RPMI7951 (cell line): Measurements from ENCODE around the gene GATAD2B. TPM values are rescaled to one million over a fixed set of nuclear protein-coding genes. Genes with fewer than 3 reads are reported as not detected.
"Not testable (repeated sequence)": the region's sequence is repeated elsewhere in the genome, so short reads cannot be mapped to it uniquely, and the experiment has no call there.

Experiments
- DNase-seq: peaks from one replicate; pipeline ENCODE4 v3.0.0-alpha.2; 2012; ENCODE audit warnings: low read depth
- total RNA-seq: library from RNA; depleted of rRNA; stranded (reverse); fragments of >200 nt; shearing (Covaris generic); gene quantifications from 2 replicates; pipeline ENCODE4 v1.2.3, GENCODE V29; 2014

The GATAD2B gene
- total RNA-seq, 1 experiment from 2014 or later, result 7.3 TPM

DNA sequence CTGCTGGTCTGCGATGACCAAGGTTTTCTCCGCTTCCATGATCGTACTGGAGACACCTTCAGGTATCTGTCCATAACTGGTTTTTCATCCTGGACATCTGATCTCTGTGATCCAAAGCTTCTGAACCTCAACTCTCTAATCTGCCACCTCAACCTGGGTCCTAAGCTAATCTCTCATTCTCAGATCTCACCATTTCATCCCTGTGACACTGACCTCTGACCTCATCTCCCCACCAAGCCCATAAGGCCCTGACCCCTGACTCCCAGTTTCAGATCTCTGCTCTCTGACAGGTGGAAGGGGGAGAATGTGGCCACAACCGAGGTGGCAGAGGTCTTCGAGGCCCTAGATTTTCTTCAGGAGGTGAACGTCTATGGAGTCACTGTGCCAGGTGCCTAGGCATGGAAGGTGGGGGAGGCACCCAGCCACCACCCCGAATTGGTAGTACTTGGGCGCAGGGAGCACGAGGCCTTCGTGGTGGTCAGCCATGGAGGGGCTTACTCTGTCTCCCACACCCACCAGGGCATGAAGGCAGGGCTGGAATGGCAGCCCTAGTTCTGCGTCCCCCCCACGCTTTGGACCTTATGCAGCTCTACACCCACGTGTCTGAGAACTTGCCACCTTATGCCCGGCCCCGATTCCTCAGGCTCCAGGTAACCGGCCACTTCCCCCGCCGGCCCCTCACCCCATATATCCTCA lies 143.8 kb downstream of the GATAD2B start:
- DNase-seq, result no peak

DNA sequence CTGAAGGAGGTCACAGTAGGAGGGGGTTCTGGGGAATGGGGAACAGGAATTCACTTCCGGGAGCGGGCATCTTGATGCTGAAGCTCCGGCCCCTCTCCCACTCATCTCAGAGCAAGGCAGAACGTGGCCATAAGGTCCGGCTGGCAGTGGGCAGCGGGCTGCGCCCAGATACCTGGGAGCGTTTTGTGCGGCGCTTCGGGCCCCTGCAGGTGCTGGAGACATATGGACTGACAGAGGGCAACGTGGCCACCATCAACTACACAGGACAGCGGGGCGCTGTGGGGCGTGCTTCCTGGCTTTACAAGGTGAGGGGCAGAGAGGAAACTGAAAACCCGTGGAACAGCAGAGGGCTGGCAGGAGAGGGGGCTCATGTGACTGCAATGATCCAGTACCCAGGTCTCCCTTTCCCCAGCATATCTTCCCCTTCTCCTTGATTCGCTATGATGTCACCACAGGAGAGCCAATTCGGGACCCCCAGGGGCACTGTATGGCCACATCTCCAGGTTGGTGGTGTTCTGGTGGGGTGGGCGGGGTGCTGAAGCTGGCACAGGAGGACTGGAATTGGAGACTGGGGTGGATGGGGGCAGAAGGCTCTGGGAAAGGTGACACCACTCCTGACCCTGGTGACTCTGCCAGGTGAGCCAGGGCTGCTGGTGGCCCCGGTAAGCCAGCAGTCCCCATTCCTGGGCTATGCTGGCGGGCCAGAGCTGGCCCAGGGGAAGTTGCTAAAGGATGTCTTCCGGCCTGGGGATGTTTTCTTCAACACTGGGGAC lies 144.5 kb downstream of the GATAD2B start:
- DNase-seq, result no peak

DNA sequence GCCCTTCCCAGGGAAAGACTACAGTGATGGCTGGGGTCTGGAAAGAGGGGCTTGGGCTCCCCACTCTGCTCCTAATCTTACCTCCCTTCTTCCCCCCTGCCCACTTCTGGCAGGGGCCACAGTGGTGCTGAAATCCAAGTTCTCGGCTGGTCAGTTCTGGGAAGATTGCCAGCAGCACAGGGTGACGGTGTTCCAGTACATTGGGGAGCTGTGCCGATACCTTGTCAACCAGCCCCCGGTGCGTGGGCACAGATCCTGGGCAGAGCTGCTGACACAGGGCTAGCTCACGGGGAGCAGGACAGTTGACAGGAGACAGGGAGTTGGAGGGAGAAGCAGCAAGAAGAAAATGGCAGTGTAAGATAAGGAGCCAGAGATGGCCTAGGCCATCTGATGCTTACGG lies 145.1 kb downstream of the GATAD2B start:
- no peak for DNase-seq

DNA sequence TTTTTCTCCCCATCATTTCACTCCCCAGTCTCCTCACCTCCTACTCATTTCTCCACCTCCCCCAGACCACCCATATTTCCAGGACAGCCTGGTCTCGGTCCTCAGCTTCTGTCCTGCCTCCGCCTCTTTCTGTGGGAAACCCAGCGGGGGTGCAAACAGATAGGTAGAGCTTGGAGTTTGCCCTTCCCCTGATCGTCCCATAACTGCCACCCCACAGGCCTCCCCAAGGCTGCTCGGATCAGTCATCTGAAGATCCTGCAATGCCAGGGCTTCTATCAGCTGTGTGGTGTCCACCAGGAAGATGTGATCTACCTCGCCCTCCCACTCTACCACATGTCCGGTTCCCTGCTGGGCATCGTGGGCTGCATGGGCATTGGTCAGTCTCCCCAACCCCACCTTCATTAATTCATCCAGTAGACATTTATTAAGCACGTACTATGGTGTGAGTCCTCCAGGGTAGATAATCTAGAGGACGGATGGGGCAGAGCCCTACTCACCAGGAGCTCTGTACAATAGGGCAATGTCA lies 145.9 kb downstream of the GATAD2B start:
- no peak for DNase-seq

DNA sequence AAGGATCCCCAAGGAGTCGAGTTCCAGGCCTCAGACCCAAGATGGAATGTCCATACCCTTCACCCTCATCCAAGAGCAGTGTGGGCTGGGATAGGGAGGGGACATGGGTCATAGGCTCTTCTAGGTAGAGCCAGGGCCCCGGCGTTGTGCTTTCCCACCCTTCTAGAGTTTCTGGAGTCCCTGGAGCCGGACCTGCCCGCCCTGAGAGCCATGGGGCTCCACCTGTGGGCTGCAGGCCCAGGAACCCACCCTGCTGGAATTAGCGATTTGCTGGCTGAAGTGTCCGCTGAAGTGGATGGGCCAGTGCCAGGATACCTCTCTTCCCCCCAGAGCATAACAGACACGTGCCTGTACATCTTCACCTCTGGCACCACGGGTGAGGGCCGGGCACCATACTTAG lies 146.4 kb downstream of the GATAD2B start:
- no peak for DNase-seq

DNA sequence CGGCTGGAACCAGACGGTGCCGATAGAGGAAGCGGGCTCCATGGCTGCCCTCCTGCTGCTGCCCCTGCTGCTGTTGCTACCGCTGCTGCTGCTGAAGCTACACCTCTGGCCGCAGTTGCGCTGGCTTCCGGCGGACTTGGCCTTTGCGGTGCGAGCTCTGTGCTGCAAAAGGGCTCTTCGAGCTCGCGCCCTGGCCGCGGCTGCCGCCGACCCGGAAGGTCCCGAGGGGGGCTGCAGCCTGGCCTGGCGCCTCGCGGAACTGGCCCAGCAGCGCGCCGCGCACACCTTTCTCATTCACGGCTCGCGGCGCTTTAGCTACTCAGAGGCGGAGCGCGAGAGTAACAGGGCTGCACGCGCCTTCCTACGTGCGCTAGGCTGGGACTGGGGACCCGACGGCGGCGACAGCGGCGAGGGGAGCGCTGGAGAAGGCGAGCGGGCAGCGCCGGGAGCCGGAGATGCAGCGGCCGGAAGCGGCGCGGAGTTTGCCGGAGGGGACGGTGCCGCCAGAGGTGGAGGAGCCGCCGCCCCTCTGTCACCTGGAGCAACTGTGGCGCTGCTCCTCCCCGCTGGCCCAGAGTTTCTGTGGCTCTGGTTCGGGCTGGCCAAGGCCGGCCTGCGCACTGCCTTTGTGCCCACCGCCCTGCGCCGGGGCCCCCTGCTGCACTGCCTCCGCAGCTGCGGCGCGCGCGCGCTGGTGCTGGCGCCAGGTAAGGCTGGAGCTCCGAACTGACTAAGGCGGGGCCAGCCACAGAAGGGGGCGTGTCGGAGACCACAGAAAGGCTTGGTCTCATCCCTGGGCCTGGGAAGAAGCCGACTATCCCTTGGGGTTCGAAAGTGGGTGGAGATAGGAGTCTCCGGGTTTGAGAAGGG lies 147.1 kb downstream of the GATAD2B start:
- DNase-seq, result peak; percentile 54

DNA sequence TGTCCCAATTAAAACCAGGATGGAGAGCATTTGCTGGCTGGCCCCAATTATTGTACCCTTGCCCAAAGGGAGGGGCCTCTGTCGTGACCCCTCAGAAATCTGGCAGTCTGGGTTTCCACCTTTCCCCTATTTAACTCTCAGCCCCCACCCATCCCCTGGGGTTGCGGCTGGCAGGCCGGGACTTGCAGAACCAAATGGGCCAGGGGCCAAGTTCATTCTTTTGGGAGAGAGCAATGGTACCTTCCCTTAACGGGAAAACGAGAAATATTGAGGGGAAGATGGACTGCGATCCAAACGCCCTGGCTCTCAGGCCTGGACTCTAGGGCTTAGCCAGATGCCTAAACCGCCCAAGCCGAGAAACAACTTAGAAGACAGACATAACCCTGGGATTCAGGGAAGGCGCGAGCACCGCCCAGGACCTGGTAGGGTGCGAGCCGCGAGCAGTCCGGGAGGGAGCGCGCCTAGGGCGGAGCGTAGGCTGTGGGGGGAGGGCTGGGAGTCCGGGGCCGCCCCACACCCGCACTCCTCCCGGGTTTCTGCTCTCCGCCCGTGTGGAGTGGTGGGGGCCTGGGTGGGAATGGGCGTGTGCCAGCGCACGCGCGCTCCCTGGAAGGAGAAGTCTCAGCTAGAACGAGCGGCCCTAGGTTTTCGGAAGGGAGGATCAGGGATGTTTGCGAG lies 147.9 kb downstream of the GATAD2B start, which contains the start of gene SLC27A3:
SLC27A3 (plus strand) TSS at position 628 of the 678 bp plus-strand sequence. CDS start 91 bp downstream, outside the sequence.
- DNase-seq, result peak; percentile 44

DNA sequence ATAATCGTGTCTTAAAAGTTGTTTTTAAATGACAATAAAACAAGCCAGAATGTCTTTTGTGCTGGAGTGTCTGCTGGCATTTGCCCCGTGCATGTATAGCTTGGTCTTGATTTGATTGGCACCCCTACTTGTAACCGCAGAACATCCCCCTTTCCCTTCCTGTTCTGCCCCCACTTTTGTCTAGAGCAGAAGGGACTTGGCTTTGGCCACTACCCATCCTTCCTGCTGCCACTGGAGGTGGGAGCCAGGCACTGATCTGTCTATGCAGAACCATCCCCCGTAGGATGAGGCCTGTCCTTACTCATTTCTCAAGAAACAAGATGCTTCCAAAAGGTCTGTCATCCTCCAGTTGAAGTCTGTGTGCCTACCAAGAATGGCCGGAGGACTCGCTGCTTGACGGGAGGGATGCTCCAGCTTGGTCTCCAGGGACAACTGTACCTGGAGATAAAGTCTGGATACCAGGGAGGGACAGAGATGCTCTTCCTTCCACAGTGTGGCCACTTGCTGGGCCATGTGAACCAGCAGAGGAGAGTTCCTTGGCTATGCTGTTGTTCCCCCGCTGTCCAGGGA lies 148.7 kb downstream of the GATAD2B start:
- DNase-seq, result no peak

DNA sequence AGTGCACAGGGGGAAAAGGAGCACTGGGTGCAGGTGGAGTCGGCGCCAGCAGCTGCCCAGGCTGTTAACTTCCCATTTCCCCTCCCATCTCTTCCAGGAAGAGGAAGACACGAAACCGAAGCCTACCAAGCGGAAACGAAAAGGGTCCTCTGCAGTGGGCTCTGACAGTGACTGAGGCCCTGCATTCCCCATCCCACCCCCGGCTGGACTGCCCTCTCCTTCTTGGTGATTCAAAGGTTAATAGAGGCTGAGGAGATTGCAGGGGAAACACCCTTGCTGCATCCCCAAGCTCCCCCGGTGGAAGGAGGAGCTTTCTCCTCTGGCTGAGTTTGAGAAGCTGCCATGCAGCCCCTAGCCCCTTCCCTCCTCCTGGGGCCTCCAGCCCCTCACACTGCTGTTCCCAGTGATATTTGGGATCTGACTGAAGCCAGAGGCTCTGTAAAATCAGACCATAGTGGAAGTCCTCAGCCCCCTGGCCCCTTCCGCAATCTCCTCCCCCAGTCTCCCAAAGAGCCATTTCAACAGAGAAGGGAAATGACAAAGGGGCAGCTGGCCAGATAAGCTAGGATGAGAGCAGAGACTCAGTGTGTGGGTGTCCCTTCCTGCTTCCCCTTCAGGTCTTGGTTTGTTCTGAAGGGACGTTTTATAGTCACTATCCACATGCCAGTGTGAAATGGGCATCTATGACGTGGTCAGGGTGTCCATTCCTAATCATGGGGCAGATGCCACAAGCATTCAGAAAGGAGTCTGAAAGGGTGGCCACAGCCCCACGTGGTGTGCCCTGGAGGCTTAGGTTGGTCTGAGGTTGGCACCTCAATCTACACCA lies 149.5 kb downstream of the GATAD2B start:
- no peak for DNase-seq

DNA sequence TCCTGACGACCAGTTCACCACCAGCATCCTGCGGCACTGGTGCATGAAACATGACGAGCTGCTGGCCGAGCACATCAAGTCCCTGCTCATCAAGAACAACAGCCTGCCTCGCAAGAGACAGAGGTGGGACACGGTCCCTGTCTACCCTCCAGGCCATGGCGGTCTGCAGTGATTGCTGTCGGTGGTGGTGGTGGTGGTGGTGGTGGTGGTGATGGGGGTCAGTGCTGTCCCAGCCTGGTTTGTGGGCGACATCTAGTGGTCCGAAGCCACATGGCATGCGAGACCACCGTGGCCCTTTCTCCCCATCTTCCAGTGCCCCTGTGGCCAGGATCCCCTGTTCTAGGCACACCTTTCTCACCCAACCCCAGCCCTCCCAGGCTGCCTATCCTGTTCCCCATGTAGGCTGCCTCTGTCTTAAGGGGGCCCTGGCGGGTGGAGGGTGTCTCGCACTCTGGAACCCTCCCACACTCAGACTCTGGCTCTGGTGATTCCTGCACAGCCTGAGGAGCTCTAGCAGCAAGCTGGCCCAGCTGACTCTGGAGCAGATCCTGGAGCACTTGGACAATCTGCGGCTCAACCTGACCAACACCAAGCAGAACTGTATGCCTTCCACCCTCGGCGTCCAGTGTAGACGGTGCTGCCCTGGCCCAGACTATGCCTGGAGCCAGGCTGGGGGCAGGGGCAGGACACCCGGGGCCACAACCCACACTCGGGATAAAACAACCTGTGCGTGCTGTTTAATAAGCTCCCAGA lies 150.8 kb downstream of the GATAD2B start:
- no peak for DNase-seq

DNA sequence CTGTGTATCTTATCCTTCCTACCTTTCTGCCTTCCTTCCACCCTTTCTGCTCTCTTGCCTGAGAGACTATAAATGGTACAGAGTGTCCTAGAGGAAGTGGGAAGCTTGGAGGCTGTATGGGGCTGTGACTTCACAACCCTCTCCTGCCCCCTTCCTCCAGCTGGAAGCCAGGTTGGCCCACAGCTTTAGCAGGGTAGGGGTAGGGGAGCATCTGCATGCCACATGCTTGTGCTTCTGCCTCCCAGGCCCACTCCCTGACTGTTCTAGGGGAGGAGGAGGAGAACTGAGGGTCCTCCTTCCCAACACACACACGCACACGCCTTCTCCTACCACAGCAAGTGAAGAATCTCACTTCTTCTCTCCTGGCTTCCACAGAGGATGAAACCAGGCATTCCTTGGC lies 151.5 kb downstream of the GATAD2B start:
- DNase-seq, result no peak

DNA sequence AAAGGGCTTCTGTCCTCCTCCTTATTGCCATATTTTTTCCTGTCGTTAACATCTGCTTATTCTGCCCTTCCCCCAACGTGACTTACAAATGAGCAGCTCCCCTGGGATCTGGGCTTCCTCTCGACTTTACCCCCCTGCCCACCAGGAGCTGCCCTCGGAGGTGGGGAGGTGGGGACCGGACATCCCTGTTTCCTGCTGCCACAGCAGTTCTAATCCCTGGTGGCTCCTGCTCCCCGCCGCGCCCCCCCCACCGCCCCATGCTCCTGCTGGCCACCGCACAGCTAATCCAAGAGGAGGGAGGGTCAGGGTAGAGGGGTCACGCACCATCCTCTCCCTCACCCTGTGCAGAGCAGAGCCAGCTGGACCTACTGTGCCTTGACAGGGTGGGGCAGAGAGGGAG lies 152.0 kb downstream of the GATAD2B start:
- no peak for DNase-seq

DNA sequence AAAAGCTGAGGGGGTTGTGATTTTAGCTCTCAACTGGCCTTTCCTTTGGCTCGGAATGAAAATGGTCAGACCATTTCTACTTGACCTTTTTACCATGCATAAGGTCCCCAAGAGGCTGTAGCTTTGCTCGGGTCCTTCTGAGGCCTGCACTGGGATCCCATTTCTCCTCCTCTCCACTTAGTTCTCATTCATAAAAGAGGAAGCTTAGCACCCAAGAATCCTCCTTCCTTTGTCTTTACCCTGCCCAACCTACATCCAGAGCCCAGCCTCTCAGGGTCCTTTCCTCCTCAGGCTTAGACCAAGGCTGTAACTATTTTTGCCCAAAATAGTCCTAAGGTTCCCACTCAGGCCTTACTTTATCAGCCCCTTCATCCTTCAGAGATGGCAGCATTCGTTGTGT lies 153.6 kb downstream of the GATAD2B start:
- DNase-seq, result no peak

DNA sequence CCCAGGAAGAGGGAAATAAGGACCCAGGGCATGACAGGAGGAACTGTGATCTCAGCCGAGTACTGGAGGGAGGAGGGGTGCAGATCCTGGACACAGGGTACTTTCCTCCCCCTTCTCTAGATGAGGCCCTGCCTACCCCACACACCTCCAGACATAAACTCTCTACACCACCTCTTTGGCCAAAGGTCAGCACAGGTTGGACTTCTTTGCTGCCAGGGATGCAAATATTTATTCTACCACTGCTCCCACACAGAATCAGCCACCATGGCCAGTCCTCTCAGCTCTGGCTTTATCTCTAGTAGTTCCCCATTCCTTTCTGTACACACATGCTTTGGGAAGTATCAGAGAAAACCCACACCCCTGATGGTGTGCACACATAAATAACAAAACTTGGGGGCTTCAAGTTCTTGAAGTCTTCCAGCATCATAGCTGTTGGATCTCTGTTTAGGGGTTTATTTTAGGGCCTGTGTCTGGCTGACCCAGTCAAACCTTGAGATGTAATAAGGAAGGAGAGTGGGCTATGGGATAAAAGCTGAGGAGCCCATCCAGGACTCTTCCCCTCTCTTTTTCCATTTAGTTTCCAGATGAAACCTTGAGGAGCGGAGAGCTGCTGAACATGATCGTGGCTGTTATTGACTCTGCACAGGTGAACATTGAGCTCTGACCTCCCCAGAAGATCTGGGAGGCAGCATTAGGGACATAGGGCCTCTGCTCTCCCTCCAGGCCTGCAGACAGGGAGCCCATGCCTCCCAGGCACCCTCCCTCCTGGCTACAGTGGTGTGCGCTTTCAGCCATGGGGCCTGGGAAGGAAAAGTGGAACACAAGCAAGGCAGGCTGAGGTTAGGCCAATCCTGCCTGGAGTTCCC lies 154.2 kb downstream of the GATAD2B start:
- DNase-seq, result no peak

DNA sequence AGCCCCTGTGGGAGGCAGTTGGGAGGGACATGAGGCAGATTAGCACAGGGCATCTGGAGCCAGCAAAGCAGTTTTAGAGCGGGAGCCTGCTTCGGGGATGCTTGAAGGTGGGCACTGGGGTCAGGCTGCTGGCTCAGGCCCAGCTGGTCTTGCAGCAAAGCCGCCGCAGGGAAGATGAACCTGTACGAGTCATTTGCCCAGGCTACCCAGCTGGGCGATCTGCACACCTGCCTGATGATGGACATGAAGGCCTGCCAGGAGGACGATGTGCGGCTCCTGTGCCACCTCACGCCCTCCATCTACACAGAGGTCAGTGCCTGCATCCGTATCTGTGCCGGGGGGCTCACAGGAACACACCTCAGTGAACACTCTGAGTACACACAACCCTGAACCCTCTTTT lies 155.3 kb downstream of the GATAD2B start:
- no peak for DNase-seq

DNA sequence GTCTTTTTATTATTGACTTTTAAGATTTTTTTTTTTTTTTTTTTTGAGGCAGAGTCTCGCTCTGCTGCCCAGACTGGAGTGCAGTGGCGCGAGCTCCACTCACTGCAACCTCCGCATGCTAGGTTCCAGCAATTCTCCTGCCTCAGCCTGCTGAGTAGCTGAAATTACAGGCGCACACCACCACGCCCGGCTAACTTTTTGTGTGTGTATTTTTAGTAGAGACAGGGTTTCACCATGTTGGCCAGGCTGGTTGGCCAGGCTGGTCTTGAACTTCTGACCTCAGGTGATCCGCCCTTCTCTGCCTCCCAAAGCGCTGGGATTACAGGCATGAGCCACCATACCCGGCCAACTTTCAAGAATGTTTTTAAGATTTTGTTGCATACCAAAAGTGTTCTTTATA lies 156.1 kb downstream of the GATAD2B start:
- not testable (repeated sequence) for DNase-seq

DNA sequence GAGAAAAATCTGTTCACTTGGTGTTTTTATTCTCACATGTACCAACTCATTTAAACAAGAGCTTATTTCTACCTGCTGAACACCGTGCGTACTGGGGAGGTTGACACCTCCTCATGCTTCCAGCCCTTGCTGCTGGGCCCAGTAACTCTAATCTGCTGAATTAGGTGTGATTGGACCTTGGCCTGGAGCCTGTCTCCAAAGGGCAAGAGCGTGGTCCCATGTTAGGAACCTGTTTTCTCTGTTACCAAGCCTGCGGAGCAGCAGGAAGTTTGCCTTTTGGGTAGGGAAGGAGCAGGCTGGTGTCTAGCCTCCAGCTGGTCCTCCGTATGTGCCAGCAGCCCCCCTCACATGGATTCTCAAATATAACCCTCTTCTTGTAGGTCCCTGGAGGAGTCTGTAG lies 158.5 kb downstream of the GATAD2B start:
- DNase-seq, result no peak
